Measurements from ENCODE around the gene NAA80. TPM values are rescaled to one million over a fixed set of nuclear protein-coding genes. Genes with fewer than 3 reads are reported as not detected.

NAA80 gene
- polyA plus RNA-seq, 1 donor from 2014 or later: 4.6 TPM

- TF ChIP-seq POLR2AphosphoS5 (IDR thresholded peaks at IDR 0.05) (no peak), MXI1 (conservative IDR thresholded peaks at IDR 0.05; ENCODE audit: poor library complexity, severe bottlenecking) (no peak), CTCF (IDR thresholded peaks at IDR 0.05; ENCODE audit: poor library complexity, severe bottlenecking) (no peak), SMC3 (conservative IDR thresholded peaks at IDR 0.05; ENCODE audit: poor library complexity) (no peak), EZH2 (IDR thresholded peaks at IDR 0.05; ENCODE audit: borderline replicate concordance, insufficient read depth, low read length, poor library complexity, severe bottlenecking) (no peak), RAD21 (conservative IDR thresholded peaks at IDR 0.05) (no peak), TAF1 (IDR thresholded peaks at IDR 0.05; ENCODE audit: low read depth) (no peak), EP300 (conservative IDR thresholded peaks at IDR 0.05; ENCODE audit: poor library complexity, severe bottlenecking) (no peak), REST (IDR thresholded peaks at IDR 0.05; ENCODE audit: borderline replicate concordance) (no peak)
- no peak overlapping the region for H2AFZ ChIP-seq (ENCODE audit: low read depth, low read length)
- no peaks in the 10 kb centered on the region for H3K9me3 ChIP-seq (ENCODE audit: low read length)
- H3F3A ChIP-seq (ENCODE audit: insufficient read depth, low read length, poor library complexity, severe bottlenecking): no peaks in the 10 kb centered on the region
- no peak overlapping the region for H3K4me3 ChIP-seq (ENCODE audit: low read length)
- H4K20me1 ChIP-seq (ENCODE audit: insufficient read depth): no peaks in the 10 kb centered on the region
- H3K9me2 ChIP-seq (ENCODE audit: insufficient read depth, low read length): no peaks in the 10 kb centered on the region
- H3K27ac ChIP-seq (ENCODE audit: low read length): no peak overlapping the region
- H3K27me3 ChIP-seq (ENCODE audit: insufficient read depth, low read depth, low read length): no peaks in the 10 kb centered on the region
- H3K4me2 ChIP-seq (ENCODE audit: low read length): no peak overlapping the region
- H3K36me3 ChIP-seq (ENCODE audit: insufficient read depth, low read length): no peaks in the 10 kb centered on the region
- H3K79me2 ChIP-seq (replicated peaks; ENCODE audit: insufficient read depth, low read length): peaks cover 6% of the 10 kb centered on the region
- H3K9ac ChIP-seq (ENCODE audit: low read length): no peak overlapping the region
Measured at GRCh38 chr3:50290161-50290641, 9.0 kb downstream of the NAA80 start.

GRCh38 chr3:50289130-50289529 is 10.1 kb downstream of the NAA80 start:
- Histone ChIP-seq H3F3A (ENCODE audit: insufficient read depth, low read length, poor library complexity, severe bottlenecking) (no peaks in the 10 kb centered on the region), H3K27me3 (ENCODE audit: insufficient read depth, low read depth, low read length) (no peaks in the 10 kb centered on the region), H3K9me2 (ENCODE audit: insufficient read depth, low read length) (no peaks in the 10 kb centered on the region), H4K20me1 (ENCODE audit: insufficient read depth) (no peaks in the 10 kb centered on the region), H3K9me3 (ENCODE audit: low read length) (no peaks in the 10 kb centered on the region), H3K79me2 (replicated peaks; ENCODE audit: insufficient read depth, low read length) (peaks cover 6% of the 10 kb centered on the region), H3K4me2 (ENCODE audit: low read length) (no peak overlapping the region), H3K27ac (ENCODE audit: low read length) (no peak overlapping the region), H3K4me3 (ENCODE audit: low read length) (no peak overlapping the region), H2AFZ (ENCODE audit: low read depth, low read length) (no peak overlapping the region), H3K36me3 (ENCODE audit: insufficient read depth, low read length) (no peaks in the 10 kb centered on the region), H3K9ac (ENCODE audit: low read length) (no peak overlapping the region)
- TF ChIP-seq SMC3 (conservative IDR thresholded peaks at IDR 0.05; ENCODE audit: poor library complexity): no peak
- TF ChIP-seq RAD21 (conservative IDR thresholded peaks at IDR 0.05): no peak
- TF ChIP-seq EP300 (conservative IDR thresholded peaks at IDR 0.05; ENCODE audit: poor library complexity, severe bottlenecking): no peak
- TF ChIP-seq TAF1 (IDR thresholded peaks at IDR 0.05; ENCODE audit: low read depth): no peak
- no peak for TF ChIP-seq CTCF (IDR thresholded peaks at IDR 0.05; ENCODE audit: poor library complexity, severe bottlenecking)
- no peak for TF ChIP-seq EZH2 (IDR thresholded peaks at IDR 0.05; ENCODE audit: borderline replicate concordance, insufficient read depth, low read length, poor library complexity, severe bottlenecking)
- no peak for TF ChIP-seq REST (IDR thresholded peaks at IDR 0.05; ENCODE audit: borderline replicate concordance)
- no peak for TF ChIP-seq MXI1 (conservative IDR thresholded peaks at IDR 0.05; ENCODE audit: poor library complexity, severe bottlenecking)
- no peak for TF ChIP-seq POLR2AphosphoS5 (IDR thresholded peaks at IDR 0.05)

Data from neural cell (in vitro differentiated cells).